IPS DF 6.9 (cell line): Measurements from ENCODE around the gene SRRM3.
"Not testable (repeated sequence)": the region's sequence is repeated elsewhere in the genome, so short reads cannot be mapped to it uniquely, and the experiment has no call there.

ENCODE experiments used
- DNase-seq: peaks from one replicate; pipeline ENCODE4 v3.0.0-alpha.2; 2013; ENCODE audit warnings: low read depth, low spot score
- H3K27ac ChIP-seq: one replicate; pipeline ENCODE4 v1.5.1; 2013; ENCODE audit warnings: low read length, control low read depth
- H3K27me3 ChIP-seq: 2 replicates; pipeline ENCODE4 v1.6.1; 2013; ENCODE audit warnings: mild to moderate bottlenecking, low read length; ENCODE audit not compliant: control insufficient read depth, insufficient read depth
- H3K36me3 ChIP-seq: 2 replicates; pipeline ENCODE4 v1.6.1; 2013; ENCODE audit warnings: low read length; ENCODE audit not compliant: control insufficient read depth, insufficient read depth
- H3K4me1 ChIP-seq: 2 replicates; pipeline ENCODE4 v1.6.1; 2013; ENCODE audit warnings: low read length; ENCODE audit not compliant: control insufficient read depth, insufficient read depth
- H3K4me3 ChIP-seq: 2 replicates; pipeline ENCODE4 v1.5.1; 2013; ENCODE audit warnings: mild to moderate bottlenecking, low read length
- H3K9me3 ChIP-seq: 2 replicates; pipeline ENCODE4 v1.6.1; 2013; ENCODE audit warnings: low read length, inconsistent platforms; ENCODE audit not compliant: control insufficient read depth, insufficient read depth
- WGBS: extraction: QIAGEN DNeasy Blood & Tissue Kit; methylation state at CpG from one replicate; pipeline ENCODE4 v1.1.7; 2013; ENCODE audit warnings: mixed read lengths, missing lambda C conversion rate; ENCODE audit not compliant: insufficient read length, insufficient coverage; 5-methylcytosine and 5-hydroxymethylcytosine counted together

The SRRM3 gene

DNA sequence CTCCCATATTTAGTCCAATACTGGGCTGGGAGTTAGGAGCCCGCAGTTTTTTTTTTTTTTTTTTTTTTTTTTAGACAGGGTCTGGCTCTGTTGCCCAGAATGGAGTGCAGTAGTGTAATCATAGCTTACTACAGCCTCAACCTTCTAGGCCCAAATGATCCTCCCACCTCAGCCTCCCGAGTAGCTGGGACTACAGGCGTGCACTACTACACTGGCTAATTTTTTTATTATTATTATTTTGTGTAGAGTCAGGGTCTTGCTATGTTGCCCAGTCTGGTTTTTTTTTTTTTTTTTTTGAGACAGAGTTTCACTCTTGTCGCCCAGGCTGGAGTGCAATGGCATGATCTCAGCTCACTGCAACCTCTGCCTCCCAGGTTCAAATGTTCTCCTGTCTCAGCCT is 13.7 kb downstream of the SRRM3 start:
- H3K27ac ChIP-seq, H3K4me3 ChIP-seq, H3K36me3 ChIP-seq, DNase-seq, H3K4me1 ChIP-seq, H3K9me3 ChIP-seq, H3K27me3 ChIP-seq: not testable (repeated sequence)
- WGBS = no CpG with 5 or more reads among the region's 4 CpGs

DNA sequence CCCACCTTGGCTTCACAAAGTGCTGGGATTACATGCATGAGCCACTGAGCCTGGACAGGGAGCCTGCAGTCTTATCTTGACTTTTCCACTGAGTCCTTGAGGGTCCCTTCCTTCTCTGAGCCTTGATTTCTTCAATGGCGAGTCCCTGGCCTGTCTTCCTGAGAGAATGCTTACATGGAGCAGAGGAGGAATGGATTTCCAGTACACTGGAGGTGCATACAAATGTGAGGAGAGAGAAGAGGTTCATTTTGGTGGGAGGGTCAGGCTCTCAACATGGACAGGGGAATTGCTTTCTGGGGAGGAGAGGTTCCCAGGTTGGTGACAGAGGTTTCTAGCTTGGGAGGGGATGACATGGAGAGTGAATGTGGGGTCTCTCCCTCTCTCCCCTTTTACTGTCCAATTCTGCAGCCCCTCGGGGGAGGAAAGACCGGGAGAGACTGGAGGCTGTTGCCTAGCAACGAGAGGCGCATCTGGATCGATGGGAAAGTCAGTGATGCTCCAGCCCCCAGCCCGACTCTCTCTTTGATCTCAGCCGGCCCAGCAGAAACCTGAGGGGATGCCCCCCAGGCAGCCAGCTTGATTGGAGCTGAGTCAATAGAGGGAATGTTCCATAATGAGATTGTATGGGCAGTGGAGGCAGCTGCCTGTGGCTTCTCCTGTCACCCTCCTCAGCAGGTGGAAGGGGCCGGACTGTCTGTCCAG is 14.8 kb downstream of the SRRM3 start:
- Histone ChIP-seq H3K4me1 (peaks cover 8% of the 10 kb centered on the region), H3K27me3 (no peaks in the 10 kb centered on the region; the same call in 1 of the 2 replicates), H3K9me3 (no peaks in the 10 kb centered on the region), H3K27ac (no peak overlapping the region), H3K4me3 (no peak overlapping the region), H3K36me3 (no peaks in the 10 kb centered on the region)
- WGBS = no CpG with 5 or more reads among the region's 9 CpGs
- DNase-seq = no peak

- H3K4me3 ChIP-seq = no peak overlapping the region
- no CpG with 5 or more reads among the region's 6 CpGs for WGBS
- no peak overlapping the region for H3K27ac ChIP-seq
- H3K27me3 ChIP-seq = no peaks in the 10 kb centered on the region; the same call in 1 of the 2 replicates
- DNase-seq = no peak
- peaks cover 12% of the 10 kb centered on the region for H3K4me1 ChIP-seq
- no peaks in the 10 kb centered on the region for H3K36me3 ChIP-seq
- H3K9me3 ChIP-seq = no peaks in the 10 kb centered on the region
These were observed 16.4 kb downstream of the SRRM3 start for GRCh38 chr7:76217942-76218566.

DNA sequence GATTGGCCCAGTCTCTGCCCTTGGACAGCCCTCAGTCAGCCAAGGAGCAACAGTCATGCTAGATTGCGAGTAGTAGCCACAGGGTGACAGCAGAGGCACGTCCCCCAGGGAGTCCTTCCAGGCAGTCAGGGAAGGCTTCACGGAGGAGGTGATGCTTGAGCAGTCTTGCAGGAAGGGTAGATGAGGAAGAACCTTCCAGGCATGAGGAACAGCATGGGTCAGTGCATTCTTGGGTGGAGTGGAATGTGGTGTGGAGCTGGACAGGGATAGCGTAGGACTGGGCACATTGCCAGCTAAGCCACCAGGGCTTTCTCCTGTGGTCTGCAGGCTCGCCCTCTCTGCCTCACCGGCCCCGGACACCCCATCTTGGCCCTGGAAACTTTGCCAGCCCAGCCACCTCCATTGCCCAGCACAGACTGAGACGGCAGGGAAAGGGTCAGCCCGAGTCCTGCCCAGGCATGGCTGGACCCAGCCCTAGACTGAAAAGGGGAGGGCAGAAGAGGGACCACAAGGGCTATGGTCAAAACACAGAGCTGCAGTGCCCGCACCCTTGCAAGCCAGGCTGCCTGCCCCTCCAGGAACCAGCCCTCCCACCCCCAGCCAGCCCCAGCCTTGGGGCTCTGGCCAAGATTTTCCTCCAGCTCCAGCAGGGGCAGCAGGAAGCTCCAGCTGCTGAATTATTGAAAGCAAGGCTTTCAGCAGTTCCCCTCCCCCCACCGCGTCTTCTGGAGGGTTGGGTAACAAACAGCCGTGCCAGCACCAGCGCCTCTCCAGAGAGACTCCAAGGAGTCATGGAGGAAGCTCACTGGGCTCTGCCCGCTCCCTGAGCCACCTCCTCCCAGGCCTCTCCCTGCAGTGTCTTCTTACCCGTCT is 18.7 kb downstream of the SRRM3 start:
- Histone ChIP-seq H3K9me3 (no peaks in the 10 kb centered on the region), H3K27me3 (no peaks in the 10 kb centered on the region), H3K4me1 (peaks cover 15% of the 10 kb centered on the region), H3K27ac (no peak overlapping the region), H3K4me3 (no peak overlapping the region), H3K36me3 (no peaks in the 10 kb centered on the region)
- no CpG with 5 or more reads among the region's 16 CpGs for WGBS
- peak; percentile 71 for DNase-seq

- DNase-seq = no peak
- H3K27ac ChIP-seq = no peak overlapping the region
- H3K4me3 ChIP-seq = no peak overlapping the region
- no peaks in the 10 kb centered on the region for H3K36me3 ChIP-seq
- WGBS = no CpG with 5 or more reads among the region's 2 CpGs
- H3K27me3 ChIP-seq = no peaks in the 10 kb centered on the region
- H3K4me1 ChIP-seq = peaks cover 15% of the 10 kb centered on the region
- H3K9me3 ChIP-seq = no peaks in the 10 kb centered on the region
These were observed 20.6 kb downstream of the SRRM3 start for GRCh38 chr7:76222333-76222732.

DNA sequence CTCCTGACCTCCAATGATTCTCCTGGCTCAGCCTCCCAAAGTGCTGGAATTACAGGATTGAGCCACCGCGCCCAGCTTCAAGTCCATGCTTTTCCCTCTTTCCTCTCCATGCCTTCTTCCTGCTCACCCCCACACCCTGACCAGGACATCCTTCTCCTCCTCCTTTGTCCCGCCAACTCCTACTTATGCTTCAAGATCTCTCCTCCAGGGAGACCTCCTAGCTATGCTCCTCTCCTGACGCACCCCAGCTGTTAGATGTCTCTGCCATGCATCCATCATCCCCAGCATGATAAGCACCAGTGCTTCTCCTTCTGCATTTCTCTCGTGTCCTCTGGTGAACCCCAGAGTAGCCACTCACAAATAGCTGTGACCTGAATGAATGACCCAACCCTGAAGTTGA is 21.1 kb downstream of the SRRM3 start:
- Histone ChIP-seq H3K4me3 (no peak overlapping the region), H3K4me1 (peaks cover 15% of the 10 kb centered on the region), H3K27me3 (no peaks in the 10 kb centered on the region), H3K27ac (no peak overlapping the region), H3K36me3 (no peaks in the 10 kb centered on the region), H3K9me3 (no peaks in the 10 kb centered on the region)
- no peak for DNase-seq
- WGBS = no CpG with 5 or more reads among the region's 5 CpGs

DNA sequence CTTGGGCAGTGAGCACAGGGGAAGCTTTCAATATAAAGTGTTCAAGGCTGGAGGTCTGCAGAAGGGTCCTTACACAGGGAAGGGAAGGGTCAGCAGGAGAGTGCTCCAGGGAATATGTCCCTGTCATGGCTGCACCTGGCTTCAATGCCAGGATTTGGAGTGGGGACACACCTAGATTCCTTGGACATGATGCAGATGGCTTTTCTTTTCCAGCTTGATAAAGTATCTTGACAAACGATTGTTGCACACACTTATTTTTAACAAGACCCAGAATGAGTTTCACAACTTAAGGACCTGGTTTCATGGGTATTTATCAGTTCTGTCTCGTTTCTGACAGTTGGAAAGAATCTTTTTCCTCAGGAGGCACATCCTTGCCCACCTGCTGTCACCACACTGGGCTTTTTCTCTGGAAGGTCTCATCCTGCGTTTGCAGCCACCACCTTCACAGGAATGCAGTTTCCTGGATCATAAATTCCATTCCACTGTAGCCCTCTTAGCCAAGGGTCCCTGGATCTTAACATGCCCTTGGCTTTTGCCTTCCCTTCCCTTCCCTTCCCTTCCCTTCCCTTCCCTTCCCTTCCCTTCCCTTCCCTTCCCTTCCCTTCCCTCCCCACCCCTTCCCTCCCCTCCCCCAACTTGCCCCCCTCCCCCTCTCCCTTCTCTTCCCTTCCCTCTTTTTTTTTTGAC is 21.7 kb downstream of the SRRM3 start:
- no CpG with 5 or more reads among the region's 3 CpGs for WGBS
- no peak overlapping the region for H3K4me3 ChIP-seq
- no peak overlapping the region for H3K27ac ChIP-seq
- no peaks in the 10 kb centered on the region for H3K27me3 ChIP-seq
- DNase-seq = no peak
- no peaks in the 10 kb centered on the region for H3K9me3 ChIP-seq
- no peaks in the 10 kb centered on the region for H3K36me3 ChIP-seq
- H3K4me1 ChIP-seq = peaks cover 14% of the 10 kb centered on the region

- H3K27me3 ChIP-seq = no peaks in the 10 kb centered on the region
- no peak overlapping the region for H3K4me3 ChIP-seq
- H3K9me3 ChIP-seq = no peaks in the 10 kb centered on the region
- no peaks in the 10 kb centered on the region for H3K36me3 ChIP-seq
- H3K4me1 ChIP-seq = peaks cover 14% of the 10 kb centered on the region
- no CpG with 5 or more reads among the region's 11 CpGs for WGBS
- DNase-seq = no peak
- no peak overlapping the region for H3K27ac ChIP-seq
These were observed 23.0 kb downstream of the SRRM3 start for GRCh38 chr7:76224695-76225094.

GRCh38 chr7:76225379-76225778 is 23.7 kb downstream of the SRRM3 start:
- DNase-seq = no peak
- H3K4me3 ChIP-seq = no peak overlapping the region
- H3K36me3 ChIP-seq = no peaks in the 10 kb centered on the region
- H3K9me3 ChIP-seq = no peaks in the 10 kb centered on the region
- no CpG with 5 or more reads among the region's 11 CpGs for WGBS
- H3K27ac ChIP-seq = no peak overlapping the region
- H3K4me1 ChIP-seq = peaks cover 9% of the 10 kb centered on the region; the same call in 1 of the 2 replicates
- no peaks in the 10 kb centered on the region for H3K27me3 ChIP-seq

DNA sequence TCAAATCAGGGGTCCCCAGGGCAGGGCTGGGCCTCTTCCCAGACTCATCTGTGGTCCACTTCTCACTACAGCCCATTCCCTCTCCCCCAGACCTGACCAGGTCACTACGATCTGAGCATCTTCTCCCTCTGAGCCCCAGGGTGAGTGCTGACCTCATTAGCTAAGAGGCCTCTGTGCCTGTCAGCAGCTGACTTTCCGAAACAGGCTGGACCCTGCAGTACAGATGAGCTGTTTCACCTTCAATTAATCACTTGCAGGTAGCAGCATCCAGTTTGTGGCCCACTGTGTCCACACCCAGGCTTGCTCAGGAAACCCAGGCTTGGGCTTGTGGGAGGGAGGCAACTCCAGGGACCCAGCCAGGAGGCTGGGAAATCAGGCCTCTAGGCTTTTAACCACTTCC is 24.3 kb downstream of the SRRM3 start:
- DNase-seq = no peak
- Histone ChIP-seq H3K27ac (no peak overlapping the region), H3K27me3 (no peaks in the 10 kb centered on the region), H3K4me1 (peaks cover 7% of the 10 kb centered on the region; the same call in 1 of the 2 replicates), H3K36me3 (no peaks in the 10 kb centered on the region), H3K9me3 (no peaks in the 10 kb centered on the region), H3K4me3 (no peak overlapping the region)
- WGBS = no CpG with 5 or more reads among the region's 2 CpGs
